SK-N-SH (cell line): ENCODE results near the gene SSTR5. TPM values are rescaled to one million over a fixed set of nuclear protein-coding genes. Genes with fewer than 3 reads are reported as not detected.

Source experiments
- CTCF ChIA-PET: fragments of 300-600, 350-600 bp; formaldehyde crosslinking; extraction: SDS; loops from one replicate; lab custom pipeline; 2021; lab: Yijun Ruan, JAX
- POLR2A ChIA-PET: fragments of 350-600 bp; sonication (Branson Sonifier 250); formaldehyde crosslinking; extraction: SDS; loops from one replicate; lab custom pipeline; 2020; ENCODE audit warnings: antibody characterized with exemption, inconsistent platforms; lab: Yijun Ruan, JAX
- DNase-seq: peaks from one replicate; pipeline ENCODE4 v3.0.0; 2012
- H2AFZ ChIP-seq: fragments of 200-600 bp; sonication (generic); 2 replicates; pipeline ENCODE4 v1.8.1; 2016; ENCODE audit warnings: antibody characterized with exemption, mild to moderate bottlenecking, low read depth
- H3F3A ChIP-seq: fragments of 200-600 bp; sonication (generic); replicated peaks from 2 replicates; pipeline ENCODE3; 2016; ENCODE audit warnings: antibody characterized with exemption, mild to moderate bottlenecking; ENCODE audit not compliant: insufficient read depth
- H3K27ac ChIP-seq, 2 experiments: fragments of 200-500 bp in 1 of 2; fragments of 200-600 bp in 1 of 2; sonication (Bioruptor generic) in 1 of 2; sonication (generic), shearing (Covaris generic) in 1 of 2; 2 replicates each; pipeline versions ENCODE4 v1.5.1 to v1.6.1; 2014 to 2016; ENCODE audit warnings: low read depth in 2 of 2, inconsistent platforms in 1 of 2, low read length in 1 of 2, mild to moderate bottlenecking in 1 of 2, mixed read lengths in 1 of 2
- H3K27me3 ChIP-seq: fragments of 200-600 bp; sonication (generic), shearing (Covaris generic); 2 replicates; pipeline ENCODE4 v1.6.1; 2016; ENCODE audit warnings: mixed run types; ENCODE audit not compliant: insufficient read depth
- H3K36me3 ChIP-seq, 2 experiments: fragments of 200-500 bp in 1 of 2; fragments of 200-600 bp in 1 of 2; sonication (Bioruptor generic) in 1 of 2; sonication (generic) in 1 of 2; replicated peaks in 1 of 2; 2 replicates each; pipeline versions ENCODE3 to v1.5.1; 2014 to 2016; ENCODE audit warnings: low read length in 1 of 2, mild to moderate bottlenecking in 1 of 2; ENCODE audit not compliant: insufficient read depth in 2 of 2, control insufficient read depth in 1 of 2
- H3K4me1 ChIP-seq, 2 experiments: fragments of 200-500 bp in 1 of 2; fragments of 200-600 bp in 1 of 2; sonication (Bioruptor generic) in 1 of 2; sonication (generic), shearing (Covaris generic) in 1 of 2; 2 replicates each; pipeline versions ENCODE4 v1.5.1 to v1.6.1; 2014 to 2016; ENCODE audit warnings: low read depth in 1 of 2, low read length in 1 of 2, mixed run types in 1 of 2; ENCODE audit not compliant: insufficient read depth in 2 of 2, control insufficient read depth in 1 of 2
- H3K4me2 ChIP-seq: fragments of 200-600 bp; sonication (generic), shearing (Covaris generic); 2 replicates; pipeline ENCODE4 v1.6.1; 2017; ENCODE audit warnings: mixed run types
- H3K4me3 ChIP-seq, 2 experiments: fragments of 200-500 bp in 1 of 2; fragments of 200-600 bp in 1 of 2; sonication (Bioruptor generic) in 1 of 2; sonication (generic), shearing (Covaris generic) in 1 of 2; 2 replicates each; pipeline versions ENCODE4 v1.5.1 to v1.8.1; 2014 to 2016; ENCODE audit warnings: low read depth in 2 of 2, inconsistent platforms in 1 of 2, low read length in 1 of 2, mild to moderate bottlenecking in 1 of 2, mixed read lengths in 1 of 2, moderate library complexity in 1 of 2
- H3K79me2 ChIP-seq: fragments of 200-600 bp; sonication (generic); 2 replicates; pipeline ENCODE4 v1.8.1; 2017; ENCODE audit warnings: mild to moderate bottlenecking; ENCODE audit not compliant: insufficient read depth
- H3K9ac ChIP-seq: fragments of 200-600 bp; sonication (generic); 2 replicates; pipeline ENCODE4 v1.6.1; 2017; ENCODE audit warnings: mixed run types
- H3K9me2 ChIP-seq: fragments of 200-600 bp; sonication (generic); 2 replicates; pipeline ENCODE4 v1.6.1; 2017; ENCODE audit warnings: mixed run types
- H3K9me3 ChIP-seq: fragments of 200-600 bp; sonication (generic); 2 replicates; pipeline ENCODE4 v1.6.1; 2017; ENCODE audit warnings: mixed run types, mild to moderate bottlenecking, moderate library complexity
- H4K20me1 ChIP-seq: fragments of 200-600 bp; sonication (generic); 2 replicates; pipeline ENCODE4 v1.6.1; 2017; ENCODE audit warnings: mild to moderate bottlenecking, mixed run types; ENCODE audit not compliant: insufficient read depth
- CHD2 ChIP-seq: fragments of 150-350 bp; IDR thresholded peaks from 2 replicates; pipeline ENCODE4 v1.6.1; 2018; ENCODE audit warnings: low read length; ENCODE audit not compliant: partially characterized antibody
- CTCF ChIP-seq: fragments of 200-600 bp; sonication (generic); IDR thresholded peaks from 2 replicates; pipeline ENCODE4 v1.6.1; 2017; ENCODE audit warnings: antibody characterized with exemption, mild to moderate bottlenecking, moderate library complexity
- EZH2phosphoT487 ChIP-seq: fragments of 200-600 bp; sonication (generic); IDR thresholded peaks from 2 replicates; pipeline ENCODE4 v1.6.1; 2017; ENCODE audit warnings: low read depth, mixed run types, mild to moderate bottlenecking, antibody characterized with exemption, moderate library complexity, borderline replicate concordance
- FOSL2 ChIP-seq: IDR thresholded peaks from 2 replicates; pipeline ENCODE4 v1.4.0; 2012; ENCODE audit warnings: low read depth, mild to moderate bottlenecking, moderate library complexity, borderline replicate concordance
- FOXM1 ChIP-seq: IDR thresholded peaks from 2 replicates; pipeline ENCODE4 v1.4.0; 2012; ENCODE audit warnings: low read depth, mild to moderate bottlenecking
- GABPA ChIP-seq: IDR thresholded peaks from 2 replicates; pipeline ENCODE4 v1.4.0; 2012; ENCODE audit warnings: low read depth, mild to moderate bottlenecking
- IRF3 ChIP-seq: fragments of 150-350 bp; IDR thresholded peaks from 2 replicates; pipeline ENCODE4 v1.6.1; 2016; ENCODE audit warnings: mild to moderate bottlenecking, low read depth, low read length
- MAX ChIP-seq: IDR thresholded peaks from 2 replicates; pipeline ENCODE4 v1.4.0; 2012; ENCODE audit warnings: low read depth
- MEF2A ChIP-seq: IDR thresholded peaks from 2 replicates; pipeline ENCODE4 v1.4.0; 2012; ENCODE audit warnings: low read depth, borderline replicate concordance
- RAD21 ChIP-seq: IDR thresholded peaks from 2 replicates; pipeline ENCODE4 v1.6.1; 2012; ENCODE audit warnings: mild to moderate bottlenecking, low read length
- RCOR1 ChIP-seq: fragments of 150-350 bp; IDR thresholded peaks from 2 replicates; pipeline ENCODE4 v1.6.1; 2017; ENCODE audit warnings: antibody characterized with exemption, low read length
- REST ChIP-seq: IDR thresholded peaks from 2 replicates; pipeline ENCODE4 v1.6.1; 2012; ENCODE audit warnings: mild to moderate bottlenecking, low read depth, low read length, moderate library complexity
- RFX5 ChIP-seq: IDR thresholded peaks from 2 replicates; pipeline ENCODE4 v1.6.1; 2012; ENCODE audit warnings: mild to moderate bottlenecking, improper control_type of control experiment, low read length
- TEAD4 ChIP-seq: IDR thresholded peaks from 2 replicates; pipeline ENCODE4 v1.4.0; 2012; ENCODE audit warnings: mild to moderate bottlenecking, borderline replicate concordance; ENCODE audit not compliant: insufficient read depth
- ZBTB33 ChIP-seq: IDR thresholded peaks from 2 replicates; pipeline ENCODE4 v1.4.0; 2012; ENCODE audit warnings: low read depth, borderline replicate concordance
- WGBS: methylation state at CpG from one replicate; pipeline ENCODE4 v1.1.6; 2017; ENCODE audit warnings: low lambda C conversion rate; 5-methylcytosine and 5-hydroxymethylcytosine counted together
- polyA plus RNA-seq, 3 experiments: library from polyadenylated mRNA; depleted of rRNA; stranded (reverse); fragments of >200 nt; gene quantifications; 2 replicates each; pipeline ENCODE4 v1.2.3, GENCODE V29; 2012

The SSTR5 gene
- polyA plus RNA-seq, 1 of the 3 experiments (the other 2 are of a cell fraction), result not detected

GRCh38 chr16:1036726-1037393 is 35.7 kb upstream of the SSTR5 start:
- no peak for TF ChIP-seq TEAD4
- TF ChIP-seq FOSL2, result peak; percentile 68
- Histone ChIP-seq H3K27me3 (peaks cover 54% of the 10 kb centered on the region), H4K20me1 (no peaks in the 10 kb centered on the region), H3K4me3 (no peak overlapping the region), H3K27ac (no peak overlapping the region), H3K4me1 (no peaks in the 10 kb centered on the region), H3K4me2 (peak overlapping the region; percentile 23; the same call in 1 of the 2 replicates), H3K9me3 (no peaks in the 10 kb centered on the region), H3K9ac (no peak overlapping the region), H2AFZ (no peak overlapping the region), H3K9me2 (no peaks in the 10 kb centered on the region), H3F3A (no peaks in the 10 kb centered on the region), H3K79me2 (no peaks in the 10 kb centered on the region), H3K36me3 (no peaks in the 10 kb centered on the region)
- no peak for DNase-seq
- CTCF ChIA-PET, result interaction anchor here (0.9 to 2.8 kb wide), 3 partner anchors 9 to 224 kb away, joined by 3 to 13 read pairs (median 3); no protein-coding TSS in a partner anchor
- WGBS, result 44% methylated on average over 6 of the region's 21 CpGs
- POLR2A ChIA-PET, result no interaction called here

- Histone ChIP-seq H3K4me3 (no peak overlapping the region), H3F3A (no peaks in the 10 kb centered on the region), H3K9me3 (no peaks in the 10 kb centered on the region), H3K27me3 (peaks cover 55% of the 10 kb centered on the region), H3K4me2 (peak overlapping the region; percentile 23; the same call in 1 of the 2 replicates), H3K27ac (no peak overlapping the region), H2AFZ (no peak overlapping the region), H3K9me2 (no peaks in the 10 kb centered on the region), H3K4me1 (no peaks in the 10 kb centered on the region), H4K20me1 (no peaks in the 10 kb centered on the region), H3K79me2 (no peaks in the 10 kb centered on the region), H3K36me3 (no peaks in the 10 kb centered on the region), H3K9ac (no peak overlapping the region)
- no peak for DNase-seq
- CTCF ChIA-PET, result interaction anchor here (2.8 kb wide), 1 partner anchor 20 kb away, joined by 13 read pairs; no protein-coding TSS in a partner anchor
- 46% methylated on average over 10 of the region's 31 CpGs for WGBS
- POLR2A ChIA-PET, result no interaction called here
- TF ChIP-seq GABPA (no peak), CTCF (no peak), MAX (no peak), IRF3 (no peak), ZBTB33 (no peak), EZH2phosphoT487 (no peak), CHD2 (no peak), REST (no peak), FOXM1 (no peak), RFX5 (no peak), MEF2A (no peak), RAD21 (no peak), RCOR1 (no peak)
These were observed 34.9 kb upstream of the SSTR5 start for GRCh38 chr16:1037394-1038257.
